H9 (cell line): ENCODE results near the gene SUGP1. TPM values are rescaled to one million over a fixed set of nuclear protein-coding genes. Genes with fewer than 3 reads are reported as not detected.

Source experiments
- DNase-seq: peaks from one replicate; pipeline ENCODE4 v3.0.0-alpha.2; 2017
- H2AFZ ChIP-seq: one replicate; pipeline ENCODE4 v1.6.1; 2013; ENCODE audit warnings: mild to moderate bottlenecking, low read length, control low read depth, moderate library complexity
- H2AK5ac ChIP-seq: 2 replicates; pipeline ENCODE4 v1.6.1; 2013; ENCODE audit warnings: low read length, control low read depth, mixed read lengths; ENCODE audit not compliant: insufficient read length
- H2BK120ac ChIP-seq: one replicate; pipeline ENCODE4 v1.6.1; 2013; ENCODE audit warnings: low read depth, mild to moderate bottlenecking, low read length, control low read depth, inconsistent platforms; ENCODE audit not compliant: poor library complexity, severe bottlenecking
- H2BK12ac ChIP-seq: 2 replicates; pipeline ENCODE4 v1.6.1; 2013; ENCODE audit warnings: low read length, control low read depth, mixed read lengths, low read depth; ENCODE audit not compliant: insufficient read length
- H2BK15ac ChIP-seq: 2 replicates; pipeline ENCODE4 v1.6.1; 2013; ENCODE audit warnings: low read depth, low read length, control low read depth
- H2BK20ac ChIP-seq: one replicate; pipeline ENCODE4 v1.6.1; 2013; ENCODE audit warnings: low read depth, mild to moderate bottlenecking, low read length, control low read depth, inconsistent platforms; ENCODE audit not compliant: poor library complexity, severe bottlenecking
- H2BK5ac ChIP-seq: 2 replicates; pipeline ENCODE4 v1.6.1; 2013; ENCODE audit warnings: low read length, control low read depth, mixed read lengths; ENCODE audit not compliant: insufficient read length
- H3K14ac ChIP-seq: 2 replicates; pipeline ENCODE4 v1.6.1; 2013; ENCODE audit warnings: low read length, control low read depth; ENCODE audit not compliant: insufficient read depth
- H3K18ac ChIP-seq: 2 replicates; pipeline ENCODE4 v1.6.1; 2013; ENCODE audit warnings: low read depth, mild to moderate bottlenecking, mixed read lengths, low read length, control low read depth; ENCODE audit not compliant: insufficient read length
- H3K23ac ChIP-seq: 2 replicates; pipeline ENCODE4 v1.6.1; 2013; ENCODE audit warnings: low read length, control low read depth, mixed read lengths, low read depth; ENCODE audit not compliant: insufficient read length
- H3K23me2 ChIP-seq: 2 replicates; pipeline ENCODE4 v1.6.1; 2013; ENCODE audit warnings: low read depth, mild to moderate bottlenecking, mixed read lengths, low read length, control low read depth; ENCODE audit not compliant: insufficient read length, poor library complexity, severe bottlenecking
- H3K27ac ChIP-seq: 2 replicates; pipeline ENCODE4 v1.5.1; 2013; ENCODE audit warnings: low read length, control low read depth, mixed read lengths, low read depth; ENCODE audit not compliant: insufficient read length
- H3K27me3 ChIP-seq: 2 replicates; pipeline ENCODE4 v1.6.1; 2013; ENCODE audit warnings: low read length, control low read depth, inconsistent platforms; ENCODE audit not compliant: insufficient read depth
- H3K4ac ChIP-seq: 2 replicates; pipeline ENCODE4 v1.6.1; 2013; ENCODE audit warnings: low read depth, mild to moderate bottlenecking, control low read depth, inconsistent platforms, low read length, moderate library complexity
- H3K4me1 ChIP-seq: 2 replicates; pipeline ENCODE4 v1.6.1; 2013; ENCODE audit warnings: low read length, control low read depth, inconsistent platforms; ENCODE audit not compliant: insufficient read depth
- H3K4me2 ChIP-seq: 2 replicates; pipeline ENCODE4 v1.6.1; 2013; ENCODE audit warnings: low read length, control low read depth, mixed read lengths; ENCODE audit not compliant: insufficient read length, insufficient read depth
- H3K56ac ChIP-seq: 2 replicates; pipeline ENCODE4 v1.6.1; 2013; ENCODE audit warnings: low read depth, mild to moderate bottlenecking, mixed read lengths, low read length, control low read depth; ENCODE audit not compliant: insufficient read length
- H3K79me1 ChIP-seq: 2 replicates; pipeline ENCODE4 v1.6.1; 2013; ENCODE audit warnings: low read depth, mild to moderate bottlenecking, moderate library complexity, low read length, control low read depth, inconsistent platforms; ENCODE audit not compliant: insufficient read depth, poor library complexity, severe bottlenecking
- H3K79me2 ChIP-seq: 2 replicates; pipeline ENCODE4 v1.6.1; 2013; ENCODE audit warnings: low read length, control low read depth, inconsistent platforms; ENCODE audit not compliant: insufficient read depth
- H3K9ac ChIP-seq: 2 replicates; pipeline ENCODE4 v1.6.1; 2013; ENCODE audit warnings: low read length, control low read depth, mixed read lengths; ENCODE audit not compliant: insufficient read length; ENCODE audit errors: extremely low read depth
- H3K9me3 ChIP-seq: one replicate; pipeline ENCODE4 v1.6.1; 2013; ENCODE audit warnings: low read depth, low read length, inconsistent platforms; ENCODE audit not compliant: control insufficient read depth
- H3T11ph ChIP-seq: one replicate; pipeline ENCODE4 v1.6.1; 2013; ENCODE audit warnings: mild to moderate bottlenecking, low read length, control low read depth, inconsistent platforms
- H4K20me1 ChIP-seq: one replicate; pipeline ENCODE4 v1.6.1; 2013; ENCODE audit not compliant: control insufficient read depth, insufficient read length, insufficient read depth
- H4K5ac ChIP-seq: 2 replicates; pipeline ENCODE4 v1.6.1; 2013; ENCODE audit warnings: low read depth, mild to moderate bottlenecking, mixed read lengths, low read length, control low read depth; ENCODE audit not compliant: insufficient read length
- H4K8ac ChIP-seq: replicated peaks from 2 replicates; pipeline ENCODE4 v1.6.1; 2013; ENCODE audit warnings: low read length, control low read depth, mixed read lengths, low read depth; ENCODE audit not compliant: insufficient read length
- H4K91ac ChIP-seq: 2 replicates; pipeline ENCODE4 v1.6.1; 2013; ENCODE audit warnings: low read depth, mild to moderate bottlenecking, moderate library complexity, mixed read lengths, low read length, control low read depth; ENCODE audit not compliant: insufficient read length
- H3K27ac Mint-ChIP-seq, 3 experiments: 2 replicates in 2 of 3; 3 replicates in 1 of 3; pipeline ENCODE4 v1.8.0; 2020 to 2021; ENCODE audit warnings: mixed read lengths in 3 of 3, mild to moderate bottlenecking in 1 of 3, moderate library complexity in 1 of 3
- H3K27me3 Mint-ChIP-seq: 2 replicates; pipeline ENCODE4 v1.8.0; 2021; ENCODE audit warnings: low read depth, mild to moderate bottlenecking, moderate library complexity, mixed read lengths
- H3K36me3 Mint-ChIP-seq, 3 experiments: 2 replicates in 2 of 3; 3 replicates in 1 of 3; pipeline ENCODE4 v1.8.0; 2020 to 2021; ENCODE audit warnings: low read depth in 3 of 3, mixed read lengths in 3 of 3; ENCODE audit not compliant: insufficient read depth in 1 of 3
- H3K4me1 Mint-ChIP-seq, 2 experiments: 2 replicates each; pipeline ENCODE4 v1.8.0; 2020; ENCODE audit warnings: mixed read lengths in 2 of 2
- H3K4me3 Mint-ChIP-seq, 2 experiments: 2 replicates in 1 of 2; 3 replicates in 1 of 2; pipeline ENCODE4 v1.8.0; 2020 to 2021; ENCODE audit warnings: mild to moderate bottlenecking in 2 of 2, mixed read lengths in 2 of 2, moderate library complexity in 1 of 2
- H3K9me3 Mint-ChIP-seq, 2 experiments: 2 replicates in 1 of 2; 3 replicates in 1 of 2; pipeline ENCODE4 v1.8.0; 2020; ENCODE audit warnings: mild to moderate bottlenecking in 2 of 2, mixed read lengths in 2 of 2, moderate library complexity in 1 of 2
- CTCF ChIP-seq: fragments of 200-600 bp; sonication (generic); conservative IDR thresholded peaks from 3 replicates; pipeline ENCODE4 v1.8.0; 2021; ENCODE audit warnings: antibody characterized with exemption, mild to moderate bottlenecking
- WGBS: extraction: QIAGEN DNeasy Blood & Tissue Kit; methylation state at CpG from one replicate; pipeline ENCODE4 v1.1.7; 2013; ENCODE audit warnings: missing lambda C conversion rate, low lambda C conversion rate, mixed read lengths; ENCODE audit not compliant: insufficient read length; ENCODE audit errors: extremely low coverage; 5-methylcytosine and 5-hydroxymethylcytosine counted together
- total RNA-seq: library from RNA; stranded (reverse); gene quantifications from 2 replicates; pipeline ENCODE4 v1.2.1, GENCODE V29; 2021

Gene SUGP1
- total RNA-seq, 1 experiment from 2014 or later = 103 TPM

GRCh38 chr19:19368087-19368486 is 47.8 kb upstream of the SUGP1 start:
- Mint-ChIP-seq H3K36me3 (no peaks in the 10 kb centered on the region), H3K4me1 (peaks cover 15 to 18% of the 10 kb centered on the region in 2 experiments), H3K9me3 (no peaks in the 10 kb centered on the region), H3K4me3 (no peak overlapping the region), H3K27ac (peak overlapping the region in 1 of 3 experiments; percentile 74; a peak in 1 of 7 replicates), H3K27me3 (no peaks in the 10 kb centered on the region; the same call in 1 of the 2 replicates)
- no peak overlapping the region for H2BK5ac ChIP-seq
- H3K27ac ChIP-seq = no peak overlapping the region
- H3K9ac ChIP-seq = no peak overlapping the region
- H3K4ac ChIP-seq = no peak overlapping the region
- no peaks in the 10 kb centered on the region for H4K20me1 ChIP-seq
- H4K8ac ChIP-seq = no peak overlapping the region
- no peak overlapping the region for H2BK120ac ChIP-seq
- H3K4me2 ChIP-seq = no peak overlapping the region
- H3K23ac ChIP-seq = no peak overlapping the region
- no peak overlapping the region for H2AK5ac ChIP-seq
- H3K56ac ChIP-seq = no peak overlapping the region
- H3K79me2 ChIP-seq = no peaks in the 10 kb centered on the region
- no peak overlapping the region for H3K18ac ChIP-seq
- H3K4me1 ChIP-seq = no peaks in the 10 kb centered on the region
- H3K9me3 ChIP-seq = no peaks in the 10 kb centered on the region
- no peak overlapping the region for H4K5ac ChIP-seq
- no peaks in the 10 kb centered on the region for H3K27me3 ChIP-seq
- no peaks in the 10 kb centered on the region for H3K23me2 ChIP-seq
- WGBS = no CpG with 5 or more reads among the region's 7 CpGs
- no peak overlapping the region for H4K91ac ChIP-seq
- H3K14ac ChIP-seq = no peak overlapping the region; the same call in 1 of the 2 replicates
- no peak overlapping the region; the same call in 1 of the 2 replicates for H2BK15ac ChIP-seq
- no peak overlapping the region for H2BK12ac ChIP-seq
- H3K79me1 ChIP-seq = no peaks in the 10 kb centered on the region
- no peak for DNase-seq
- H2AFZ ChIP-seq = no peak overlapping the region
- H3T11ph ChIP-seq = no peak overlapping the region
- H2BK20ac ChIP-seq = no peak overlapping the region
- no peak for TF ChIP-seq CTCF
